NCI-H82 (cell line): Measurements from ENCODE around the gene CDK12.
A peak's percentile ranks its signal among the peaks of the same experiment; 100 is the strongest.
"Not testable (repeated sequence)": the region's sequence is repeated elsewhere in the genome, so short reads cannot be mapped to it uniquely, and the experiment has no call there.

Experiments
- DNase-seq: peaks from one replicate; lab custom pipeline; 2025; lab: John Stamatoyannopoulos, UW

Gene CDK12

GRCh38 chr17:39507511-39507910, 46.2 kb downstream of the CDK12 start:
- DNase-seq, result no peak

- no peak for DNase-seq
Observed at GRCh38 chr17:39508987-39509386, 47.7 kb downstream of the CDK12 start.

DNA sequence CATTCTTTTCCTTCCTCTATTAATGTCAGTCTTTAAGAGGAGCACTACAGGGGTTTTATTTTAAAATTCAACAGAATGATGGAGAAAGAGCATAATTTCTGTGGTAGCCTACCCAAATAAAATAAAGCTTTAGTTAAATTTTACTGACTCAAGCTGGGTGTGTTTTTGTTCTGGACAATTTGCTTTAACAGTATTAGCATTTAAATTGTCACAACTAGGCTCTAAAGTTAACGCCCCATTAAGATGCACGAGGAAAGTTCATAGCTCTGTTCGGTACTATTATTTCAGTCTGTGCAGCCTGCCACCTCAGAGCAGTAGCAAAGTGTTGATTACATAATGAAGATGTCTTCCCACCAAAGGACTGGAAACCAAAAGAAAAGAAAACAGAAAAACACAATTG, 52.0 kb downstream of the CDK12 start:
- no peak for DNase-seq

GRCh38 chr17:39513915-39514314, 52.6 kb downstream of the CDK12 start:
- no peak for DNase-seq

GRCh38 chr17:39517224-39517623, 55.9 kb downstream of the CDK12 start:
- no peak for DNase-seq

GRCh38 chr17:39525801-39526506, 64.7 kb downstream of the CDK12 start:
- DNase-seq, result no peak

DNA sequence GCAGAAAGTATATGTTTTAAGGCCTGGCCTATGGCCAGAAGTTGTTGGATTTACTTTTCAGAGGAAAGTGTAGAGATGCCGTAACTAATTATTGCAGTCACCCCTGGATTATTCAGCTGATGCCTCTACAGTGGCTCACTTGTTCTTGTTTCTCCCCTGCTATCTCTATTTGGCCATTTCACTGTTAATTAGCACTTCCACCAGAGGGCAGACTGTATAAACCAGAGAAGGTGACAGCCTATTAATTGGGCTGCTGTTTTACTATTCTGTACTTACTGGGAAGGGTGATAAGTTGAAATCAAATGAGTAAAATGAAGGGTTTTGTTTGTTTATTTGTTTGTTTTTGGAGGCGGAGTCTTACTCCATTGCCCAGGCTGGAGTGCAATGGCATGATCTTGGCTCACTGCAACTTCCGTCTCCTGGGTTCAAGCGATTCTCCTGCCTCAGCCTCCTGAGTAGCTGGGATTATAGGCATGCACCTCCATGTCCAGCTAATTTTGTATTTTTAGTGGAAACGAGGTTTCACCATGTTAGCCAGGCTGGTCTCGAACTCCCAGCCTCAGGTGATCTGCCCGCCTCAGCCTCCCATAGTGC, 66.0 kb downstream of the CDK12 start:
- peak; percentile 52 for DNase-seq

DNA sequence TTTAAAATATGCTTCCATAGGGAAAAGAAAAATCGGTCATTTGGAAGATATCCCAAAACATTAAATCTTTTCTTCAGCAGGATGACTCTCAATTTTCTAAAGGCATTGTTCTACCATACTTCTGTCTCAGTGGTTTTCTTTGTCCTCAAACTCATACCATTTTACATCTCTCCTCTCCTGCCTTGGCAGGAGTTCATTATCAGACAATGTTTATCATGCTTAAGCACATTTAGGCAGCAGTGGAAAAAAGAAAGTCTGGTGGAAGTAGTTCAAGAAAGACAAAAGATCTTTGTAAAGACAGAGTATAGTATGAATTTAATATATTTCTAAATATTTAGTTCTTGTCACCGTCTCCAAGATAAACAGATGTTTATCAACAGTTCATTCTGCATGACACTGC, 68.2 kb downstream of the CDK12 start:
- no peak for DNase-seq

DNA sequence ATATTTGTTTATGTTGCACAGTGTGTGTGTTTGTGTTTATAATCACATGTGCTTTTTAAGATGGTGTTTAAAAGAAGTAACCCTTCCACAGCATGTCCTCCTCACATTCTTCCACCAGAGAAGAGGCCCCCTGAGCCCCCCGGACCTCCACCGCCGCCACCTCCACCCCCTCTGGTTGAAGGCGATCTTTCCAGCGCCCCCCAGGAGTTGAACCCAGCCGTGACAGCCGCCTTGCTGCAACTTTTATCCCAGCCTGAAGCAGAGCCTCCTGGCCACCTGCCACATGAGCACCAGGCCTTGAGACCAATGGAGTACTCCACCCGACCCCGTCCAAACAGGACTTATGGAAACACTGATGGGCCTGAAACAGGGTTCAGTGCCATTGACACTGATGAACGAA, 69.2 kb downstream of the CDK12 start:
- no peak for DNase-seq

GRCh38 chr17:39531252-39531651, 70.0 kb downstream of the CDK12 start:
- no peak for DNase-seq

- no peak for DNase-seq
Observed at GRCh38 chr17:39533891-39534290, 72.6 kb downstream of the CDK12 start.

- no peak for DNase-seq
Observed at GRCh38 chr17:39534768-39535405, 73.6 kb downstream of the CDK12 start.

DNA sequence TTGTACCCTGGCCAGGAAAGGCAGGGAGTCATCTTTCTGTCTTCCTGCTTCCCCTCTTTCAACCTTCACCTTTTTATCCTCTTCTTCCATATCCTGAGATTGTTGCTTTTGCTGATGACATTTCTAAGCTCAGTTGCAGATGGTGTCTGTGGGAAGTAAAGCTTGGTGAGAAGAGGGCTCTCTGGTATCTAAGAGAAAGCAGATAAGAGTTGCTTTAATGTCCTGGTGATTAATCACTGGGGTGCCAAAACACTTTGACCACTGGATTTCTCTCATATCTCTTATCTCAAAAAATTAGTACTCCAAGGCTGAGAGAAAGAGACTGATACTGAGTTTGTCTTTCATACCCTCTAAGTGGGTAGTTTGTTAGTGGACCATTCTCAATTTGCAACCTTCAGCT, 75.2 kb downstream of the CDK12 start:
- no peak for DNase-seq

GRCh38 chr17:39537364-39537763, 76.1 kb downstream of the CDK12 start:
- DNase-seq, result not testable (repeated sequence)

DNA sequence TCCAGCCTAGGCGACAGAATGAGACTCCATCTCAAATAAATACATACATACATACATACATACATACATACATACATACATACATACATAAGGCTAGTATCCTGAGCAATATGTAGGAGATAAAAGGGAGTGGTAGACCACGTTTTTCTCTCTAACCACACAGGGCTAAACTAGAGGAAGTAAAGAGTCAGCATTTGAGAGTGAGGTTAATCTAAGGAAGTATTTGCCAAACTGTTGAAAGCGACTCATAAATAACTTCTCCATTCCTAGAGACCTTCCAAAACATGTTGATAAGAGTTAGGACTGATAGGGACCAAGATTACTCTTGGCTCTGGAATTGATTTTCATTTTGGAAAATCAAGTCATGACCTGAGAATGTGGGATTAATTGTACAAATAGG, 77.6 kb downstream of the CDK12 start:
- no peak for DNase-seq

- no peak for DNase-seq
Observed at GRCh38 chr17:39540611-39541010, 79.3 kb downstream of the CDK12 start.

DNA sequence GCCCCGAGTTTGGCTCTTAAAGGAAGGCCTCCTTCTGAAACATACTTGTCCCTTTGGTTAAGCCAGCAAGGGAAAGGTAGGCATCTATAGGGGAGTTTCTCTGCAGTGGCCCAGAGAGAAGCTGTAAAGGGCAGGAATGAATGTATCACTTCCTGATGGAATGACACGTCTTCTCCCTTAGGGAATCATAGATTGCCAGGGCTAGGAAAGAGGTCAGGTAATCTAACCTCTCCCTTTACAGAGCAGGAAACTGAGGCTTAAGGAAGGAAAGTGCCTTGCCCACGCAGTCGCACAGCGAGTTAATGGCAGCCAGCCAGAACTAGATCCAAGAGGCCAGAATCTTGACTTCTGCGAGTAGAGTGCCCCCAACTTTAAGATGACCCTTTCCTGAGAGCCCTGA, 80.4 kb downstream of the CDK12 start:
- DNase-seq, result no peak

- no peak for DNase-seq
Observed at GRCh38 chr17:39543176-39543575, 81.9 kb downstream of the CDK12 start.

GRCh38 chr17:39543664-39544063, 82.4 kb downstream of the CDK12 start:
- DNase-seq, result no peak

GRCh38 chr17:39544361-39544760, 83.1 kb downstream of the CDK12 start:
- DNase-seq, result not testable (repeated sequence)

DNA sequence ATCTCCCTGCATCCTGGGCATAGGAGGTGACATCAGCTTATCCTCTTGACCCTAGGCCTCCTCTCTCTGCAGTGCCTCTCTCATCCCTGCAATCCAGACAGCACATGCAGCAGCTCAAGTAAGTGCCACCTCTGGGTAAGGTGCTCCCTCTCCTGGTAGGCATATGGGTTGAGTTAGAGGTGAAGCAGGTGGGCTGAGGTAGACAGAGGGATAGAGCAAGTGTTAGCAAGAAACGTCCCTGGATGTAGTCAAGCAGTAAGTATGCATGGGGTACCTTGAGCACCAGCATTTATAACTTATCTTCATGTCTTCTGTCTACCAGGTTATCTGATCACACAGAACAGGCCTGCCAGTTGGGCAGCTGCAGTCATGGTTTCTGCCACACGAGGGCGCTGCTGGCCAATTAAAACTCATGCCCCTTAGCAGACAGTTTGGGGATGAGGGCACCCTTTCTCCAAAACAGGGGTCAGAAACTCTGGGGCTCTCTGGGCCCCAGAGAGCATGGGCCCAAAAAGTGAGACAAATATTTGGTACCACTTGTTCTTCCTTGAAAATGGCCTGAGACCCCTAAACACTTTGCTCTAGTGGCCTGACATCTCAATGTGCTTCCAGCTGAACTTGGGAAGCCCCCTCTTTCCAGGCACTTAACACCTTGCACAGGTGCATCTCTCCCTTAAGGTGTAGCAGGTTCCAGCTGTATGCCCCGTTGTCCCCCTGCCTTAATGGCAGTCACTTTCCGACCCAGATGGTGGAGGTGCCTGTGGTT, 86.6 kb downstream of the CDK12 start:
- DNase-seq, result peak; percentile 74

DNA sequence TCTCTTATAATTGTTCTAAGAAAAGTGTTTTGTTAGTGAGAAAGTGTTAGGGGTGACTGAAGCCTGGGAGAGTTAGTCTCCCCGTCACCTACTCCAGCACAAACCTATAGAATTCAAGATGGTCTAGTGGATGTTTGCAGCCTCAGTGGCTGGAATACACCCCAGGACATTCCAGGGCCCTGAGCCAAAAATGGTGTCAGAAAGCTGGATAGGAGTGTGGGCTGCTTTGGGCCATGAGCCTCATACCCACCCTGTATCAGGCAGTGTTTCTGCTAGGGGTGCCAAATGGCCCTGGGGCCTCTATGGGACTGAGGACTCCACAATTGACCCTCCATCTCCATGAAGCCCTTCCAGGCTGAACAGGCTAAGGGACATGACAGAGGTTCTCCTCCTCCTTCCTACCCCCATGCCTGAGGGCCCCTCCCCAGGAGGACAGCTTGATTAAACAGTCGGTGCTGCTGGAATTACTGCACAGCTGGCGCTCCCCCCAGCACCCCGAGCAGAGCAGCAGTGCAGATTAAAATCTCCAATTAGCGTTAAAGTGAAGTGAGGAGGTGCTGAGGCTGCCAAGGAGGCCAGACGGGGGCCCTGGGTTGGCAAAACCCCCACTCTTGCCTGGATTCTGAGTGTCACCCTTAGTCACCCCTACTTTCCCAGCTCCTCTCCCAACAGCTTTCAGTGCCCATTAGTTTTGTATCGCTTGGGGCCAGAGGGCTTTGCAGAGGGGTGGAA, 87.4 kb downstream of the CDK12 start:
- DNase-seq, result peak; percentile 79
